Vagina (tissue), 2 donors: Measurements from ENCODE around the gene TSPAN9.

Source experiments
- POLR2A ChIP-seq, 2 donors: fragments of 450-650 bp; IDR thresholded peaks; one replicate each; pipeline ENCODE4 v1.6.1; 2017; ENCODE audit warnings: antibody characterized with exemption in 2 of 2, mild to moderate bottlenecking in 2 of 2, moderate library complexity in 2 of 2
- POLR2AphosphoS5 ChIP-seq, 2 donors: sonication (generic); formaldehyde crosslinking; IDR thresholded peaks; one replicate each; pipeline ENCODE4 v1.9.0; 2017; ENCODE audit warnings: antibody characterized with exemption in 2 of 2, mild to moderate bottlenecking in 2 of 2, low read depth in 1 of 2; ENCODE audit not compliant: insufficient read depth in 1 of 2
- TF ChIP-seq, protein P1 (sequence below), 3 experiments: fragments of 450-650 bp in 2 of 3; fragments of 200-600 bp in 1 of 3; sonication (generic) in 1 of 3; IDR thresholded peaks; one replicate each; pipeline ENCODE4 v1.5.1; 2017 to 2019; ENCODE audit warnings: antibody characterized with exemption in 3 of 3, mild to moderate bottlenecking in 2 of 3, moderate library complexity in 2 of 3

DNA sequence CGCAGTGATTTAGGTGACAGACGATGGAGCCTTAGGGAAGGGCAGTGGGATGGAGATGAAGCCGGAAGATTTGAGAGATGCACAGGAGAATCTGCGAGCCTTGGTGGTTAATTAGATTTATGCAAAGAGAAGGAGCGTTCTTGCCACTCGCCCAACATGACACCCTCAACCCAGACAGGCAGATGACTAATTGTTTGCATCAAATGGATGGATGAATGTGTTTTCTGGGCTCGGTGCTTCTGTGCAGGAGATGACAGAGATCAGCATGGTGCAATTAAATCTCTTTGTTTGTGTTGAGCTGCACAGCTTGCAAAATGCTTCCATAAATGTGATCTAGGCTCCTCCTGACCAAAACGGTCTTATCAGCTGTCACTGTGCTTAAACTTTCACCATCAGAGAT, 211.5 kb downstream of the TSPAN9 start:
- TF ChIP-seq, protein P1, sequence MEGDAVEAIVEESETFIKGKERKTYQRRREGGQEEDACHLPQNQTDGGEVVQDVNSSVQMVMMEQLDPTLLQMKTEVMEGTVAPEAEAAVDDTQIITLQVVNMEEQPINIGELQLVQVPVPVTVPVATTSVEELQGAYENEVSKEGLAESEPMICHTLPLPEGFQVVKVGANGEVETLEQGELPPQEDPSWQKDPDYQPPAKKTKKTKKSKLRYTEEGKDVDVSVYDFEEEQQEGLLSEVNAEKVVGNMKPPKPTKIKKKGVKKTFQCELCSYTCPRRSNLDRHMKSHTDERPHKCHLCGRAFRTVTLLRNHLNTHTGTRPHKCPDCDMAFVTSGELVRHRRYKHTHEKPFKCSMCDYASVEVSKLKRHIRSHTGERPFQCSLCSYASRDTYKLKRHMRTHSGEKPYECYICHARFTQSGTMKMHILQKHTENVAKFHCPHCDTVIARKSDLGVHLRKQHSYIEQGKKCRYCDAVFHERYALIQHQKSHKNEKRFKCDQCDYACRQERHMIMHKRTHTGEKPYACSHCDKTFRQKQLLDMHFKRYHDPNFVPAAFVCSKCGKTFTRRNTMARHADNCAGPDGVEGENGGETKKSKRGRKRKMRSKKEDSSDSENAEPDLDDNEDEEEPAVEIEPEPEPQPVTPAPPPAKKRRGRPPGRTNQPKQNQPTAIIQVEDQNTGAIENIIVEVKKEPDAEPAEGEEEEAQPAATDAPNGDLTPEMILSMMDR (IDR thresholded peaks at IDR 0.05): no peak
- TF ChIP-seq POLR2A (IDR thresholded peaks at IDR 0.05) (no peak), POLR2AphosphoS5 (IDR thresholded peaks at IDR 0.05; ENCODE audit: insufficient read depth in 1 of 2, low read depth in 1 of 2) (no peak)
